Measurements from ENCODE around the gene ISOC2. TPM values are rescaled to one million over a fixed set of nuclear protein-coding genes. Genes with fewer than 3 reads are reported as not detected.
"Not testable (repeated sequence)": the region's sequence is repeated elsewhere in the genome, so short reads cannot be mapped to it uniquely, and the experiment has no call there.

The ISOC2 gene
- total RNA-seq, 1 donor from 2014 or later = 24.9 TPM

DNA sequence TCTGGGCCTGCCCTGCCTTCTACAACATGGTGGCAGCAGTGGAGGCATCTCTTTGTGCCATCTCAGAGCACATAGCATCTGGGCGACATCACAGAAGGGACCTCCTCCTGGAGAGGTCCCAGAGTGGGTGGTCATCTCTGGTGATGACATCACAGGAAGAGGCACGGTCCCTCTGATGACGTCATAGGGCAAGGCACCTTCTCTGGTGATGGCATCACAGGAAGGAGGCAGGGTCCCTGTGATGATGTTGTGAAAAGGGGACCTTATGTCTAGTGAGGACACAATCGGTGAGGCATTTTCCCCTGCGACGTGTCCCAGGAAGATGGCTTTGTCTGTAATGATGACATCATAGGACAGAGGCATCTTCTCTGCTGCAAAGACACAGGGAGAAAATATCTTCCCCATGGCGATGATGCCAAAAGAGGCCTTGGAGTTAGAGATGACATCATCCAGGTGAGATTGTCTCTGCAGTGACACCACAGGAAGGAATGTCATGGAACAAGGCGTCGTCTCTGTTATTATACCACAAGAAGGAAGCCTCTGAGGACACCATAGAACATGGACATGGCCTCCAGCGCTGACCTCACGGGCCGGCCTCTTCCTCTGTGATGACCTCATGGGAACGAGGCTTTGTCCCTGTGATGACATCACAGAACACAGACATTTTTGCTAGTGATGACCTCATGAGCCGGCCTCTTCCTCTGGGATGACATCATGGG lies 29.0 kb downstream of the ISOC2 start:
- no peak overlapping the region for H3K4me3 Mint-ChIP-seq (ENCODE audit: unreplicated experiment)

DNA sequence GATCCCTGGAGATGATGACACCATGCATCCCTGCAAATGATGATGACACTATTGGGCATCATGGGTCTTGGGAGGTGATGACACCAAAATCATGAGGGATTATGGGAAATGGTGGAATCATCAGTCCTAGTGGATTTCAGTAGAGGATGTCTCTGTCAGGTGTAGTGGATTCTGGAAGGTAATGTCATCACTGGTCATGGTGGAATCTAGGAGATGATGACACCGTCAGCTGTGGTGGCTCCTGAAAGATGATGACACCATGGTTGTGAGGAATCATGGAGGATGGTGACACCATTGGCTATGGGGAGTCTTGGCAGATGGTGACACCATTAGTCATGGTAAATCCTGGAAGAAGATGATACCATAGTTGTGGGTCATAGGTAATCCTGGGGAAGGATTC lies 30.3 kb downstream of the ISOC2 start:
- no peaks in the 10 kb centered on the region for H3K4me1 Mint-ChIP-seq (ENCODE audit: low read depth, unreplicated experiment)
- TF ChIP-seq, protein P1, sequence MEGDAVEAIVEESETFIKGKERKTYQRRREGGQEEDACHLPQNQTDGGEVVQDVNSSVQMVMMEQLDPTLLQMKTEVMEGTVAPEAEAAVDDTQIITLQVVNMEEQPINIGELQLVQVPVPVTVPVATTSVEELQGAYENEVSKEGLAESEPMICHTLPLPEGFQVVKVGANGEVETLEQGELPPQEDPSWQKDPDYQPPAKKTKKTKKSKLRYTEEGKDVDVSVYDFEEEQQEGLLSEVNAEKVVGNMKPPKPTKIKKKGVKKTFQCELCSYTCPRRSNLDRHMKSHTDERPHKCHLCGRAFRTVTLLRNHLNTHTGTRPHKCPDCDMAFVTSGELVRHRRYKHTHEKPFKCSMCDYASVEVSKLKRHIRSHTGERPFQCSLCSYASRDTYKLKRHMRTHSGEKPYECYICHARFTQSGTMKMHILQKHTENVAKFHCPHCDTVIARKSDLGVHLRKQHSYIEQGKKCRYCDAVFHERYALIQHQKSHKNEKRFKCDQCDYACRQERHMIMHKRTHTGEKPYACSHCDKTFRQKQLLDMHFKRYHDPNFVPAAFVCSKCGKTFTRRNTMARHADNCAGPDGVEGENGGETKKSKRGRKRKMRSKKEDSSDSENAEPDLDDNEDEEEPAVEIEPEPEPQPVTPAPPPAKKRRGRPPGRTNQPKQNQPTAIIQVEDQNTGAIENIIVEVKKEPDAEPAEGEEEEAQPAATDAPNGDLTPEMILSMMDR (IDR thresholded peaks at IDR 0.05; ENCODE audit: partially characterized antibody, unreplicated experiment) = no peak
- no peaks in the 10 kb centered on the region for H3K27me3 Mint-ChIP-seq (ENCODE audit: unreplicated experiment)
- H3K9me3 Mint-ChIP-seq (ENCODE audit: unreplicated experiment) = peaks cover 11% of the 10 kb centered on the region
- no peak for DNase-seq
- H3K36me3 Mint-ChIP-seq (ENCODE audit: unreplicated experiment) = peaks cover 7% of the 10 kb centered on the region
- H3K27ac Mint-ChIP-seq (ENCODE audit: unreplicated experiment) = no peak overlapping the region
- H3K4me3 Mint-ChIP-seq (ENCODE audit: unreplicated experiment) = no peak overlapping the region

More for the DNA sequence above, 29.0 kb downstream of the ISOC2 start:
- Mint-ChIP-seq H3K9me3 (ENCODE audit: unreplicated experiment) (peaks cover 11% of the 10 kb centered on the region), H3K27me3 (ENCODE audit: unreplicated experiment) (no peaks in the 10 kb centered on the region), H3K27ac (ENCODE audit: unreplicated experiment) (no peak overlapping the region), H3K36me3 (ENCODE audit: unreplicated experiment) (peaks cover 7% of the 10 kb centered on the region), H3K4me1 (ENCODE audit: low read depth, unreplicated experiment) (no peaks in the 10 kb centered on the region)
- DNase-seq = no peak
- TF ChIP-seq, protein P1 (IDR thresholded peaks at IDR 0.05; ENCODE audit: partially characterized antibody, unreplicated experiment) = no peak

DNA sequence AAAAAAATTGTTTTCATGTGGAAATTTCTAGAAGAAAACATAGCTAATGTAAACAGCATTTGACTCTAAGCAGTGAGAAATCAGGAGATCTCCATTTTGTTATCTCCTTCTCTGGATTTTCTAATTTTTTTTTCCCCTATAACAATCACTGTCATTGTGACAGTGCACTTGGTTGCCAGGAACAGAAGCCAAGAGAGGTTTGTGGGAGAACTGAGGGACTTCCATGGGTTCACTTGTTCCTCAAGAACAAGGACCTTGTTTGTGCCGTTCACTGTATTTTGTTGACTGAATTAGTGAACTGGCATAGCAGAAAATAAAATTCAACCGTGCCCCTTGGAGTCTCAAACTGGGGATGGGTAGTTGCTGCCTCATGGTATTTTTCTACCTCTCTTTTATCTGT lies 35.4 kb downstream of the ISOC2 start:
- peaks cover 4% of the 10 kb centered on the region for H3K27me3 Mint-ChIP-seq (ENCODE audit: unreplicated experiment)
- DNase-seq = no peak
- H3K9me3 Mint-ChIP-seq (ENCODE audit: unreplicated experiment) = peaks cover 6% of the 10 kb centered on the region
- peaks cover 2% of the 10 kb centered on the region for H3K36me3 Mint-ChIP-seq (ENCODE audit: unreplicated experiment)
- TF ChIP-seq, protein P1 (IDR thresholded peaks at IDR 0.05; ENCODE audit: partially characterized antibody, unreplicated experiment) = no peak
- H3K27ac Mint-ChIP-seq (ENCODE audit: unreplicated experiment) = no peak overlapping the region
- no peaks in the 10 kb centered on the region for H3K4me1 Mint-ChIP-seq (ENCODE audit: low read depth, unreplicated experiment)
- H3K4me3 Mint-ChIP-seq (ENCODE audit: unreplicated experiment) = no peak overlapping the region

DNA sequence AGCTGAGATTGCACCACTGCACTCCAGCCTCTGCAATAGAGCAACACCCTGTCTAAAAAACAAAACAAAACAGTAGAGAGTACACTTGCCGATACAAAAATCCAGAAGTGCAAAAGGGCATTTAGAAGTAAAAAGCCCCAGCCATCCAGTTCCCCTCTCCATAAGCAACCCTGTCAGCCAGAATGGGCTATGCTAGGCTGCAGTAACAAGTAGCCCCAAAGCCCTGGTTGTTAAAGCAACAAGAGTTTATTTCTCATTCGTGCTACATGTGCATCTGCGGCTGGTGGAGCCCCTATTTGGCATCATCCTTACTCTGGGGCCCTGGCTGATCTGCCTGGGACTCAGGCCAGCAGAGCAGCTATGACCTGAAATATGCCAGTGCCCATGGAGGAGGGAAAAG lies 36.9 kb downstream of the ISOC2 start:
- no peaks in the 10 kb centered on the region for H3K4me1 Mint-ChIP-seq (ENCODE audit: low read depth, unreplicated experiment)
- H3K27me3 Mint-ChIP-seq (ENCODE audit: unreplicated experiment) = peaks cover 8% of the 10 kb centered on the region
- H3K36me3 Mint-ChIP-seq (ENCODE audit: unreplicated experiment) = no peaks in the 10 kb centered on the region
- no peak overlapping the region for H3K4me3 Mint-ChIP-seq (ENCODE audit: unreplicated experiment)
- no peak overlapping the region for H3K27ac Mint-ChIP-seq (ENCODE audit: unreplicated experiment)
- no peak for DNase-seq
- H3K9me3 Mint-ChIP-seq (ENCODE audit: unreplicated experiment) = peaks cover 4% of the 10 kb centered on the region
- TF ChIP-seq, protein P1 (IDR thresholded peaks at IDR 0.05; ENCODE audit: partially characterized antibody, unreplicated experiment) = no peak

DNA sequence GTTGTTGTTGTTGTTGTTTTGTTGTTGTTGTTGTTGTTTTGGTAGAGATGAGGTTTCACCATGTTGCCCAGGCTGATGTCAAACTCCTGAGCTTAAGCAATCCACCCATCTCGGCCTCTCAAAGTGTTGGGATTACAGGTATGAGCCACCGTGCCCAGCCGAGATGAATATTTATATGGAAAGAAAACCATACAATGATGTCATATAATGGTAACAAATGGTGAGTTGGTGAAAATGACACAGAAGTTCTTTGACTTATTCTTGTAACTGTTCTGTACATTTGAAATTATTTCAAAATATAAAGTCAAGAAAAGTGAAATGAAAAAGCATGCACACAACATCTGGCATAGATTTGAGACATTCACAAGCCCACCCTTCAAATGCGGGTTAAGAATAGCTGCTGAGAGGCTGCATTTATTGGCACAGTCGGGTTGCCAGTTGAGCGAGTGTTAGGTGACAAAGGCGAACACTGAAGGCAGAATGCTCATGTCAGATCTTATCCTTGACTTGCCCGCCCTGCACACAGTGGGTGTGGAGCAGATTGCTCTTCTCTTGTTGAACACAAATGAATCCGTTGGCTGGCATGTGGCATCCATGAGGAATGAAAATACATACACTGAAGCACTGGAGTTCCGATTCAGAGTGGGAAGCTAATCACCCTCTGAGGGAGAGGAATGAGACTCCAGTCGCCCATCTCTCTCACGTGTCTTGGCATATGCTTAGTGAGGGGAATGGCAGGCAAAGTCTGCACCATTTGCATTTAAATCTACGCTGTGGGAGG lies 38.0 kb downstream of the ISOC2 start:
- Mint-ChIP-seq H3K9me3 (ENCODE audit: unreplicated experiment) (peaks cover 3% of the 10 kb centered on the region), H3K27me3 (ENCODE audit: unreplicated experiment) (peaks cover 8% of the 10 kb centered on the region), H3K27ac (ENCODE audit: unreplicated experiment) (no peak overlapping the region), H3K4me3 (ENCODE audit: unreplicated experiment) (peak overlapping the region; percentile 28), H3K36me3 (ENCODE audit: unreplicated experiment) (no peaks in the 10 kb centered on the region), H3K4me1 (ENCODE audit: low read depth, unreplicated experiment) (no peaks in the 10 kb centered on the region)
- no peak for DNase-seq
- TF ChIP-seq, protein P1 (IDR thresholded peaks at IDR 0.05; ENCODE audit: partially characterized antibody, unreplicated experiment) = no peak

DNA sequence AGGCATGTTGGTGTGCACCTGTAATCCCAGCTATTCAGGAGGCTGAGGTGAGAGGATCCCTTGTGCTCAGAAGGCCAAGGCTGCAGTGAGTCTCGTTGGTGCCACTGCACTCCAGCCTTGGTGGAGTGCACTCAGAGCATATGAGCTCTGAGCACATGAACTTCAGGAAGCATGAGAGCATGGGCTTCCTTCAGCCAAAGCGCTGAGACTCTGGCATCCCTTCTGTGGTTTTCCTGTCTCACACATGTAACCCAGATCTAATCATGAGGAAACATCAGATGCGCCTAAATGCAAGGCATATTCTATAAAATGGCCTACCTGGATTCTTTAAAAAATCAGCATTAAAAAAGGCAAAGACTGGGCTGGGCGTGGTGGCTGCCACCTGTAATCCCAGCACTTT lies 40.2 kb downstream of the ISOC2 start:
- not testable (repeated sequence) for H3K27me3 Mint-ChIP-seq (ENCODE audit: unreplicated experiment); H3K9me3 Mint-ChIP-seq (ENCODE audit: unreplicated experiment); H3K36me3 Mint-ChIP-seq (ENCODE audit: unreplicated experiment); H3K27ac Mint-ChIP-seq (ENCODE audit: unreplicated experiment); DNase-seq; H3K4me3 Mint-ChIP-seq (ENCODE audit: unreplicated experiment); H3K4me1 Mint-ChIP-seq (ENCODE audit: low read depth, unreplicated experiment)
